GM04503 (cell line): ENCODE measurements around the gene ZNF655.
"Not testable (repeated sequence)": the region's sequence is repeated elsewhere in the genome, so short reads cannot be mapped to it uniquely, and the experiment has no call there.

Source experiments
- DNase-seq: peaks from one replicate; pipeline ENCODE4 v3.0.0-alpha.2; 2012; ENCODE audit warnings: low read depth

Gene ZNF655

GRCh38 chr7:99560834-99561736 is 2.6 kb downstream of the ZNF655 start:
- no peak for DNase-seq

DNA sequence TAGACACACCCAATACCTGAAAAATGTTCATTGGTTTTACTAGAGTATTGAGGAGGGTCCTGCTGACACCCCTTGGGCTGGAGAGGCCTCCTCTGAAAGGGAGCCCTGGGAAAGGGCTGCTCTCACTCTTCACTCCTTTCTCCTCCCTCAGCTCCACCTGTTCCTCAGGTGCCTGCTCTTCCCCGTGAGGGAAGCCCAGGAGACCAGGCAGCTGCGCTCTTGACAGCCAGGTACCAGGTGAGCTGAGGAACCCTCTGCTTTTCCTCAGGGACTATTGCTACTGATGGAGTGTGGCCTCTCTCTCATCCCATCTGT is 3.3 kb downstream of the ZNF655 start:
- DNase-seq, result no peak

- DNase-seq, result no peak
Observed at GRCh38 chr7:99562114-99562784, 3.8 kb downstream of the ZNF655 start.

DNA sequence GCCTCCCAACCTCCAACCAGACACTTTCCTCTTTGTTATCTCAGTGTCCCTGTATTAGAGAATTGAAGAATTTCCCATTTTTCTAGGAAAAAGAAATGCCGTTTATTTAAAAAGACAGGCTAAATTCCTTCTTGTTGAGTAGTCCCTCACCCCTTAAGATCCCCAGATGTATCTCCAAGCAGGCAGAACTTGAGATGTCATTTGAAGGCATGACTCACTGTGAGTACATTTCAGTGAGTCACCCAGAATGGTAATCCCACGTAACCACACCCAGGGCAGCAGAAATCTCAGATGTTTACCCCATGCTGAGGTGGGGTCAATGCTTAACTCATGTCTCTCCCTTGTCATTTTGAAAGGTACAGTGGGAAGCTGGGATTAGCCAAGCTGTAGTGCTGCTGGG is 4.4 kb downstream of the ZNF655 start:
- DNase-seq, result peak; percentile 97

DNA sequence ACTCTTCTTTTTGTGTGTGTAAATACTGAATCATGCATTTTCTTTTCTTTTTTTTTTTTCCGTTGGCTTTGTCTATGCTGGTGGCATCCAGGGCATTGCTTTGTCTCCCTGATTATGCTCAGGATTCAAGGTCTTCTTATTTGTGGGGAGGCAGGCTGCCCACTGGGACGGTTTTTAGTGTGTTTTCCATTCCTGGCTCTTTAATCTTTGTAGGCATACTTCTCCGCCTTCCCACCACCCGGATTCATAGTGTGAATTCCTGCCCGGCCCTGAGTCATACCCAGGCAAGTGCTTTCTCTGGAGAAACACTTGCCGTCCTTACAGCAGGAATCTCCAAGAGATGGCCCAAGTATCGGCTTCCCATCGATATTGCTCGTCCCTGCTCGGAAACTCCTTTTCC is 5.2 kb downstream of the ZNF655 start:
- DNase-seq, result peak; percentile 49

DNA sequence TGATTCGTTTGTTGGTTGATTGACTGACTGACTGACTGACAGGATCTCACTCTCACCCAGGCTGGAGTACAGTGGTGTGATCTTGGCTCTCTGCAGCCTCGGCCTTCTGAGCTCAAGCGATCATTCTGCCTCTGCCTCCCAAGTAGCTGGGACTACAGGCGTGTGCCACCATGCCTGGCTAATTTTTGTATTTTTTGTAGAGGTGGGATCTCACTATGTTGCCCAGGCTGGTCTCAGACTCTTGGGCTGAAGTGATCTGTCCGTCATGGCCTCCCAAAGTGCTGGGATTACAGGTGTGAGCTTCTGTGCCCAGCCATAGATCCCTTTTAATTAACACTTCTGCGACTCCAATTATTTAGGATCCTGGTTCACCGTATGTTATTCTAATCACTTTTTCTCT is 10.3 kb downstream of the ZNF655 start:
- not testable (repeated sequence) for DNase-seq

DNA sequence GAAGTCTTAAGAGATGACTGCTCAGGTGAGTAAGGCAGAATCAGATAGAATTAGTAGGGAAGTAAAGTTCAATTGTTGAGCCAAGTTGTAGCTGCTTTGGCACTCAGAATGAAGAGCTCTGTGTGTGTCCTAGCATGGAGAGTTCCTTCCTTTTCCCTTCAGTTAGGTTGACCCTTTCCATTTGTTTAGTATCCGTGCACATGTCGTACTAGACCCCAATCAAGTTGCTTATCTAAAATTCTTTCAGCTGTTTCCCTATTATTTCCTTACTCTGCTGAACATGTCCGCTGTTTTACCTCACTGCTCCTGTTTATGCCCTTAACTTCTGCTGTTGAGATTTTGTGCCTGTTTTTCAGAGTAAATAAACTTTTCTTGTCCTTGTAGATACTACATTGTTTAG is 13.3 kb downstream of the ZNF655 start:
- DNase-seq, result no peak

GRCh38 chr7:99573257-99573656 is 14.8 kb downstream of the ZNF655 start:
- no peak for DNase-seq

DNA sequence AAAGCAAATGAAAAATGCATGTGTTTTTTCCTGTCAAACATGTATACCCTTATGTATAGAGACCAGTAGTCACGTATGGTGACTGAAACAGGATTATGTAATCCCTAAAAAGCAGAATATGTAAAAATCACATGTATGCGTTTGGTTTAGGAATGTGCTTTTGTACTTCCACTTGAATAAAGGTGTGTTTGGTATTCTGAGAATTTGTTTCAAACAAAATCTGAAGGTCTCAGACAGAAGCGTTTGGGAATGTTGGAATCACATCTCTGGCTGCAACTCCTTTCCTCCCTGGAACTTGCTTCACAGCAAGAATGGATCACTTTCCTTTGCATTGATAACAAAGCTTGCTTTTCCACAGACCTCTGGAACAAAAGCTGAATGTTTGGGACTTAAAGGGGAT is 17.8 kb downstream of the ZNF655 start:
- no peak for DNase-seq

DNA sequence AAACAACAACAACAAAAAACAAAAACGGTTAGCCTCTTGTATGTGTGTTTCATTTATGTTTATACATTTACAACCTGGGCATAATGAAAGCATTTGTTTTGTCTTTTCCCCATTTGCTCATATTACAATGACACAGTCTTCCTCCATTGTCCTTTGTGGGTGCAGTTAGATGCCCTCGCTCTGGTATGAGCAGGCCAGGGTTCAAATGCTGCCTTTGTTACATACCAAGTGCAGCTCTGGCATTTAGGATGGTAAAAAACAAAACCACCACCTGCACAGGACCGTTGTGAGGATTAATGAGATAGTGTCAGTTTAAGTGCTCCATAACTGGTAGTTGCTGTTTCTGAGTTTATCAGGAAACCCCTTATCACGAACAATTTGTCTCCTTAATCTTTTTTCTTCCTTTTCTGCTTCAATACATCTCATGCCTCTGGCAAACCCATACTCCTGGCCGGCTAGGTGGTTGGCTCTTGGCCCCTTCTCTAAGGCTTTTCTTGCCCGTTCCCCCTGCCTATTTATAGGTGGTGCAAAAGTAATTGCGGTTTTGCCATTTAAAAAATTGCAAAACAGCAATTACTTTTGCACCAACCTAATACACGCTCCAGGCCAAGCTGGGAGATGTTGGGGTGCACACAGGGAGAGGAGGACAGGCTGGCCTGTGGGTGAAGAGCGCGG is 21.0 kb downstream of the ZNF655 start:
- no peak for DNase-seq

- DNase-seq, result no peak
Observed at GRCh38 chr7:99579956-99580777, 21.7 kb downstream of the ZNF655 start.

GRCh38 chr7:99580778-99581332 is 22.4 kb downstream of the ZNF655 start:
- not testable (repeated sequence) for DNase-seq

DNA sequence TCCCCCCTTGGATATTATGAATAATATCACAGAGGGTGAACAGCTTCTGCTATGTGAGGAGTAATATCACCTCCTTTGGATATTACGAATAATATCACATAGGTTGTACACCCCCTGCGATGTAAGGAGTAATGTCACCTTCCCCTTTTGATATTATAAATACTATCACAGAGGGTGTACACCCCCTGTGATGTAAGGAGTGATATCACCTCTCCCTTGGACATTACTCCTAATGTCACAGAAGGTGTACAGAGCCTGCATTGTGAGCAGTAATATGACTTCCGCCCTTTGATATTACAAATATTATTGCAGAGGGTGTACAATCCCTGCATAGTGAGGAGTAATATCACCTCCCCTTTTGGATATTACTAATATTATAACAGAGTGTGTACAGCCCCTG is 30.4 kb downstream of the ZNF655 start:
- DNase-seq, result no peak

DNA sequence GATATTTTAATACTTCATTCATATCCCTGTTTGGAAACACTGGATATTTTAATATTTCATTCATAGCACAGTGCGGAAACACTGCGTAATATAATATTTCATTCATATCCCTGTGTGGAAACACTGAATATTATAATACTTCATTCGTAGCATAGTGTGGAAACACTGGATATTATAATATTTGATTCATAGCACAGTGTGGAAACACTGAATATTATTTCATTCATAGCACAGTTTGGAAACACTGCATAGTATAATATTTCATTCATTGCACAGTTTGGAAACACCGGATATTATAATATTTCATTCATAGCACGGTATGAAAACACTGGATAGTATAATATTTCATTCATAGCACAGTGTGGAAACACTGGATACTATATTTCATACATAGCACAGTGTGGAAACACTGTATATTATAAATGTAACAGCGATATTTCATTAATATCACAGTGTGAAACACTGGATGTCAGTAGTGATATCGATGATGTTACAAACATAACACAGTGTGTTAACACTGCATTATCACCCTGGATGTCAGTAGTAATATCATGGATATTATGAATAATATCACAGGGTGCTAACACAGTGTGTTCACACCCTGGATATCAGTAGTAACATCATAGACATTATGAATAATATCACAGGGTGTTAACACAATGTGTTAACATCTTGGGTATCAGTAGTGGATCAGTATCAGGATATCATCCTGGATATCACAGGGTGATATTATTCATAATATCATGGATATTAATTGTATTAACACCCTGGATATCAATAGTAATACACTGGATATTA is 36.7 kb downstream of the ZNF655 start:
- no peak for DNase-seq

- DNase-seq, result no peak
Observed at GRCh38 chr7:99596408-99596955, 38.0 kb downstream of the ZNF655 start.

DNA sequence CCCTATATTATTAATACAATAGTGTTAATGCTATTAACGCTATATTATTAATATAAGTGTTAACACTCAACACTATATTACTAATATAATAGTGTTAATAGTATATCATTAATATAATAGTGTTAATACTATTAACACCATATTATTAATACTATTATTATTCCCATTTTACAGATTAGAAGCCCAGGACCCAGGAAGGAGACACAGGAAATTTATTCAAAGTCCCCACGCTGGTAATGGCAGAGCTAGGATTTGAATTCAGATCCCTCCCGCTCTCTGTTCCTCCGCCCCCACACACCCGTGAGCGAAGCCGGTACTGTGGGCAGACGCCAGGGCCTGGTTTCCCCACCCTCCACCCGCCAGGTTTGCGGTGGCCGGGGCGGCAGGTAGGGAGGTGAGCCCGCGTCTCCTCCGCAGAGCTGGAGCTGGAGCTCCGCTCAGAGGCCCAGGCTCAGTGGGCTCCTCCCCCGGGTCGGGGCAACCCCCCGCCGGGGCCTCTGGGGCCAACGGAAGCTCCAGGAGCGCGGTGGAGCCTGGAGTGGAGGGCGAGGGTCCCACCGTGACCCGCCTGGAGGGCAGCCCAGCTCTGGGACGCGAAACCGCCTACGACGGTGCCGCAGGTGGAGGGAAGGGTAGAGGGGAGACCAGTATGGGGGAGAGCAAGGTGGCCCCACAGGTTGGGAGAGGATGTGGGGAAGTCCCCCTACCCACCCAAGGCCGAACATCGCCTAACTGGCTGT is 39.5 kb downstream of the ZNF655 start, which contains the start of gene TMEM225B:
Gene TMEM225B, plus strand, starts transcription at position 506 of the 740 bp plus-strand sequence. CDS start 6,122 bp downstream, outside the sequence.
- DNase-seq, result no peak

- DNase-seq, result no peak
Observed at GRCh38 chr7:99599836-99600235, 41.4 kb downstream of the ZNF655 start.

- DNase-seq, result no peak
Observed at GRCh38 chr7:99601656-99602310, 43.3 kb downstream of the ZNF655 start.

DNA sequence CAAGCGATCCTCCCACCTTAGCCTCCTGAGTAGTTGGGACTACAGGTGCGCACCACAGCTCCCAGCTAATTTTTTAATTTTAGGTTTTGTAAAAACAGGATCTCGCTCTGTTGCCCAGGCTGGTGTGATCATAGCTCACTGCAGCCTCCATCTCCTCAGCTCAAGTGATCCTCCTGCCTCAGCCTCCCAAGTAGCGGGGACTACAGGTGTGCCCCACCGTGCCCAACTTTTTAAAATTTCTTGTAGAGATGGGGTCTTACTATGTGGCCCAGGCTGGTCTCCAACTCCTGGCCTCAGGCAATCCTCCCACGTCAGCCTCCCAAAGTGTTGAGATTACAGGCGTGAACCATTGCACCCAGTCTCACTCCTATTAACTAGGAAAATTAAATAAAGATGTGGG is 47.1 kb downstream of the ZNF655 start:
- no peak for DNase-seq
